HG02588 (cell line): Measurements from ENCODE around the gene RNF169.
"Not testable (repeated sequence)": the region's sequence is repeated elsewhere in the genome, so short reads cannot be mapped to it uniquely, and the experiment has no call there.

Experiments
- ATAC-seq: cut with Tn5 transposase; IDR thresholded peaks from one replicate; pipeline ENCODE4 v1.9.1; 2021; ENCODE audit warnings: mild to moderate bottlenecking, moderate library complexity; ENCODE audit not compliant: unreplicated experiment

The RNF169 gene

GRCh38 chr11:74818283-74818946 is 69.8 kb downstream of the RNF169 start:
- no peak for ATAC-seq

- no peak for ATAC-seq
These were observed 70.8 kb downstream of the RNF169 start for GRCh38 chr11:74819400-74819799.

GRCh38 chr11:74820763-74821162 is 72.1 kb downstream of the RNF169 start:
- no peak for ATAC-seq

GRCh38 chr11:74822170-74822569 is 73.5 kb downstream of the RNF169 start:
- no peak for ATAC-seq

- ATAC-seq, result no peak
These were observed 75.8 kb downstream of the RNF169 start for GRCh38 chr11:74824285-74824982.

GRCh38 chr11:74825596-74825995 is 76.9 kb downstream of the RNF169 start:
- not testable (repeated sequence) for ATAC-seq

- no peak for ATAC-seq
These were observed 78.3 kb downstream of the RNF169 start for GRCh38 chr11:74826901-74827300.

- ATAC-seq, result no peak
These were observed 88.5 kb downstream of the RNF169 start for GRCh38 chr11:74837191-74837590.

GRCh38 chr11:74838188-74838587 is 89.5 kb downstream of the RNF169 start:
- ATAC-seq, result no peak

GRCh38 chr11:74839446-74839845 is 90.8 kb downstream of the RNF169 start:
- ATAC-seq, result no peak

GRCh38 chr11:74839971-74840370 is 91.3 kb downstream of the RNF169 start:
- no peak for ATAC-seq

- no peak for ATAC-seq
These were observed 91.8 kb downstream of the RNF169 start for GRCh38 chr11:74840486-74840885.

GRCh38 chr11:74842967-74843366 is 94.3 kb downstream of the RNF169 start:
- no peak for ATAC-seq

GRCh38 chr11:74844072-74844471 is 95.4 kb downstream of the RNF169 start:
- ATAC-seq, result no peak

GRCh38 chr11:74844865-74845264 is 96.2 kb downstream of the RNF169 start:
- ATAC-seq, result no peak

- ATAC-seq, result no peak
These were observed 97.4 kb downstream of the RNF169 start for GRCh38 chr11:74845978-74846517.

GRCh38 chr11:74846770-74847169 is 98.1 kb downstream of the RNF169 start:
- ATAC-seq, result no peak

- no peak for ATAC-seq
These were observed 98.7 kb downstream of the RNF169 start for GRCh38 chr11:74847395-74847794.

- ATAC-seq, result no peak
These were observed 99.2 kb downstream of the RNF169 start for GRCh38 chr11:74847895-74848294.

GRCh38 chr11:74849525-74850391 is 101.1 kb downstream of the RNF169 start:
- no peak for ATAC-seq

- no peak for ATAC-seq
These were observed 104.6 kb downstream of the RNF169 start for GRCh38 chr11:74853223-74853622.
